Measurements from ENCODE around the gene DYNC1LI1. TPM values are rescaled to one million over a fixed set of nuclear protein-coding genes. Genes with fewer than 3 reads are reported as not detected.

The DYNC1LI1 gene
- total RNA-seq (2022) = 25.4 and 29.8 TPM in 2 replicates
- Bru-seq, nascent RNA = percentile 80 among the genes with signal in this experiment
- BruChase-seq, experiment 1, labeled RNA remaining after a 6-hour chase = percentile 71 among the genes with signal in this experiment
- percentile 74 among the genes with signal in this experiment for BruChase-seq, experiment 2, labeled RNA remaining after a 2-hour chase
- long read RNA-seq, transcript DYNC1LI1-201 (13 exons, 2,504 nt) = major isoform, 42 of 46 reads
- long read RNA-seq, partial matches to known transcripts = 3 of 46 reads
- long read RNA-seq, other reads (novel, unspliced or antisense) = 1 of 46 reads

DNA sequence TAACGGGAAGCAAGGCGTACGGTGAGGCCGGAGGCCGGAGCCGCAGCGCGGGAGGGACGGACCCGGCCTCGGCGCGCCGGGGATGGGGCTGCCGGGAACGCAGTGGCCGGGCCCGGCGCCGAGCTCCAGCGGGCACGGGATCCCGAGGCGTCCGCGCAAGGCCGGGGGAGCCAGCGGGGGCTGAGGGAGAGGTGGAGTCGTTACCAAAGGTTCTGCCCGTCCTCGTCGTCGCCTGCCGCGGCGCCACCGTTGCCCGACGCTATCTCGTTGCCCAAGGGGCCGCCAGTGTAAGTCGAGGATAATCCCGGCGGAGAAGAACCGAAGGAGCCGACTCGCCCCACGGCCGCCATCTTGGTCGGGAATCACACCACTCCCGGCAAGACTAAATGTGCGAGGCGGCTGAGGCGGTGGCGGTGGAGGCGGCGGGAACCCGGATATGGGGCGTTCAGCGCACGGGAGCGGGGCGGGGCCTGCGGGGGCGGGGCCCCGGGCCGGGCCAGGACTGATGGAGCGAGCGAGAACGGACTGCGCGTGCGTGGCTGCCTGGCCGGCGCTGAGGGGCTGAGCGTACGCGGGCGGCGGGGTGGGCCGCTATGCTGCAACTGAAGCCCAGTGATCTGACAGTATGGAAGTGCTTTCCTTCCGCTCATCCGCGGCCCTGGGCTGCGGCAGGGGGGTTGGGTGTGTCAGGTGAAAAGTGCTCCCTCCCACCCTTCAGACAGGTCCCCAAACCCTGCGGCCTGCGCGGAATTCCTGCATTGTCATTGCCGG, at the start of gene DYNC1LI1:
TSS of gene DYNC1LI1 (minus strand) at position 438 of the 771 bp plus-strand sequence. CDS start at position 350, 88 bp downstream.
- Mint-ChIP-seq H3K9me3 (ENCODE audit: low read depth, unreplicated experiment) (no peaks in the 10 kb centered on the region), H3K27me3 (ENCODE audit: unreplicated experiment) (no peaks in the 10 kb centered on the region), H3K36me3 (ENCODE audit: insufficient read depth, unreplicated experiment) (peaks cover 33% of the 10 kb centered on the region), H3K27ac (ENCODE audit: unreplicated experiment) (peak within 1 kb of the TSS; percentile 80), H3K4me1 (ENCODE audit: low read depth, unreplicated experiment) (no peaks in the 10 kb centered on the region), H3K4me3 (ENCODE audit: low read depth, unreplicated experiment) (peak within 1 kb of the TSS; percentile 78)
- intact Hi-C loops (cut with micrococcal nuclease; ENCODE audit: unreplicated experiment) = no loop called here
- no TSS peak for BruUV-seq (replicated peaks)
- CTCF ChIA-PET = no interaction called here
- TF ChIP-seq, protein P1, sequence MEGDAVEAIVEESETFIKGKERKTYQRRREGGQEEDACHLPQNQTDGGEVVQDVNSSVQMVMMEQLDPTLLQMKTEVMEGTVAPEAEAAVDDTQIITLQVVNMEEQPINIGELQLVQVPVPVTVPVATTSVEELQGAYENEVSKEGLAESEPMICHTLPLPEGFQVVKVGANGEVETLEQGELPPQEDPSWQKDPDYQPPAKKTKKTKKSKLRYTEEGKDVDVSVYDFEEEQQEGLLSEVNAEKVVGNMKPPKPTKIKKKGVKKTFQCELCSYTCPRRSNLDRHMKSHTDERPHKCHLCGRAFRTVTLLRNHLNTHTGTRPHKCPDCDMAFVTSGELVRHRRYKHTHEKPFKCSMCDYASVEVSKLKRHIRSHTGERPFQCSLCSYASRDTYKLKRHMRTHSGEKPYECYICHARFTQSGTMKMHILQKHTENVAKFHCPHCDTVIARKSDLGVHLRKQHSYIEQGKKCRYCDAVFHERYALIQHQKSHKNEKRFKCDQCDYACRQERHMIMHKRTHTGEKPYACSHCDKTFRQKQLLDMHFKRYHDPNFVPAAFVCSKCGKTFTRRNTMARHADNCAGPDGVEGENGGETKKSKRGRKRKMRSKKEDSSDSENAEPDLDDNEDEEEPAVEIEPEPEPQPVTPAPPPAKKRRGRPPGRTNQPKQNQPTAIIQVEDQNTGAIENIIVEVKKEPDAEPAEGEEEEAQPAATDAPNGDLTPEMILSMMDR (IDR thresholded peaks at IDR 0.05; ENCODE audit: unreplicated experiment) = no peak
- DNase-seq = peak; percentile 95

DNA sequence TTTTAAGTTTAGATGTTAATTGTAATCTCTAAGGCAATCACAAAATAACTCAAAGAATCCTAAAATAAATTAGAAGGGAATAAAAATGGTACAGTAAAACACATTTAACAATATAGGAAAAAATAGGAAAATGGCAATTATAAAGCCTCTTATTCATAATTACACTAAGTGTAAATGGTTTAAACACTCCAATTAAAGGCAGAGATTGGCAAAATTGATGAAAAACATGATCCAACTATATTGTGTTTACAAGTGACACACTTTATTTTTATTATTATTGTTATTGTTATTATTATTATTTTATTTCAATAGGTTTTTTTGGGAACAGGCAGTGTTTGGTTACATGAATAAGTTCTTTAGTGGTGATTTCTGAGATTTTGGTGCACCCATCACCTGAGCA, 48.7 kb upstream of the DYNC1LI1 start:
- H3K4me1 Mint-ChIP-seq (ENCODE audit: low read depth, unreplicated experiment) = no peaks in the 10 kb centered on the region
- no peak overlapping the region for H3K4me3 Mint-ChIP-seq (ENCODE audit: low read depth, unreplicated experiment)
- TF ChIP-seq, protein P1 (IDR thresholded peaks at IDR 0.05; ENCODE audit: unreplicated experiment) = no peak
- no peaks in the 10 kb centered on the region for H3K36me3 Mint-ChIP-seq (ENCODE audit: insufficient read depth, unreplicated experiment)
- peaks cover 28% of the 10 kb centered on the region for H3K27me3 Mint-ChIP-seq (ENCODE audit: unreplicated experiment)
- no peaks in the 10 kb centered on the region for H3K9me3 Mint-ChIP-seq (ENCODE audit: low read depth, unreplicated experiment)
- DNase-seq = no peak
- H3K27ac Mint-ChIP-seq (ENCODE audit: unreplicated experiment) = no peak overlapping the region
- no TSS peak for BruUV-seq (replicated peaks)
- CTCF ChIA-PET = no interaction called here
- intact Hi-C loops (cut with micrococcal nuclease; ENCODE audit: unreplicated experiment) = no loop called here

DNA sequence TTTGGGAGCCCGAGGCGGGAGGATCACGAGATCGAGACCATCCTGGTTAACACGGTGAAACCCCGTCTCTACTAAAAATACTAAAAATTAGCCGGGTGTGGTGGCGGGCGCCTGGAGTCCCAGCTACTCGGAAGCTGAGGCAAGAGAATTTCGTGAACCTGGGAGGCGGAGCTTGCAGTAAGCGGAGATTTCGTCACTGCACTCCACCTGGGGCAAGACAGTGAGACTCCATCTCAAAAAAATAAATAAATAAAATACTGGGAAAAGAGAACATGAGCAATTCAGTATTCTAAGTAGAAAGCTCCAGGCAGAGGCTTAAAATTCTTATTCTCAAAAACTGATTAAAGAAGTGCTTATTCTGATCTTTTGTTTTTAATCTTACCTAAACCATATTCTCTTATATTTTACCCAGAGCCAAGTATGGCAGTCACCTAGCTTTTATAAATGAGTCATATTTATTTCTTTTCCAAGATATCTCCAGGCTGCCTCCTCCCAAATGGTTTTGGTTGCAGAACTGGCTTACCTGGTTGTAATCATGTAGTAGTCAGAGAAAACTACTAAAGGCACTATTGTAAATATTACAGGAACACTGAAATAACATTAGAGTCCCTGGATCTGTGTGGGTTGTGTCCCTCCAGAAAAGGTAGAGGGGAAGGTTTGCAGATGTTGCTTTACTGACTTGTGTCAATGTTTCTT, 45.8 kb upstream of the DYNC1LI1 start:
- intact Hi-C loops (cut with micrococcal nuclease; ENCODE audit: unreplicated experiment) = no loop called here
- TF ChIP-seq, protein P1 (IDR thresholded peaks at IDR 0.05; ENCODE audit: unreplicated experiment) = no peak
- H3K4me3 Mint-ChIP-seq (ENCODE audit: low read depth, unreplicated experiment) = no peak overlapping the region
- H3K27ac Mint-ChIP-seq (ENCODE audit: unreplicated experiment) = no peak overlapping the region
- no peaks in the 10 kb centered on the region for H3K9me3 Mint-ChIP-seq (ENCODE audit: low read depth, unreplicated experiment)
- peaks cover 14% of the 10 kb centered on the region for H3K27me3 Mint-ChIP-seq (ENCODE audit: unreplicated experiment)
- BruUV-seq (replicated peaks) = no TSS peak
- CTCF ChIA-PET = no interaction called here
- no peaks in the 10 kb centered on the region for H3K36me3 Mint-ChIP-seq (ENCODE audit: insufficient read depth, unreplicated experiment)
- DNase-seq = no peak
- no peaks in the 10 kb centered on the region for H3K4me1 Mint-ChIP-seq (ENCODE audit: low read depth, unreplicated experiment)

DNA sequence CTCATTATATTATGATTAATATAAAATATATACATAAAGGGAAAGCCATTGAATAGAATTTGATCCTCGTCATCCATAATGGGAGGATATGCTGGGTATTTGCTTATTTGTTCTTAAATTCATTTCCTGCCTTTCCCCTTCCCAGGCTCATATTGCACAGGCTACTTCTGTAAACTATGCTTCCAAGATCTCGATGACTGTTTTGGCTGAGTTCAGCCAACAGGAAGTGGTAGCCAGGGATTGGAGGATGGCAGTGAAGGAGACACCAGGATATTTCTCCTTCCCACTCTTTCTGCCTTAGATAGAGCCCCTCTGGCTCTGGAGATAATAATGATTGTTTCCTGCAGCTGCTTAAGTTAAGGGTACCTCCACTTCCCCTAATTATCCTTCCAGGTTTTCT, 44.3 kb upstream of the DYNC1LI1 start:
- Mint-ChIP-seq H3K27ac (ENCODE audit: unreplicated experiment) (no peak overlapping the region), H3K27me3 (ENCODE audit: unreplicated experiment) (no peaks in the 10 kb centered on the region), H3K9me3 (ENCODE audit: low read depth, unreplicated experiment) (no peaks in the 10 kb centered on the region), H3K36me3 (ENCODE audit: insufficient read depth, unreplicated experiment) (no peaks in the 10 kb centered on the region), H3K4me3 (ENCODE audit: low read depth, unreplicated experiment) (no peak overlapping the region), H3K4me1 (ENCODE audit: low read depth, unreplicated experiment) (no peaks in the 10 kb centered on the region)
- intact Hi-C loops (cut with micrococcal nuclease; ENCODE audit: unreplicated experiment) = no loop called here
- TF ChIP-seq, protein P1 (IDR thresholded peaks at IDR 0.05; ENCODE audit: unreplicated experiment) = no peak
- BruUV-seq (replicated peaks) = no TSS peak
- no peak for DNase-seq
- CTCF ChIA-PET = no interaction called here
